ENCODE measurements around the gene MYH14.

DNA sequence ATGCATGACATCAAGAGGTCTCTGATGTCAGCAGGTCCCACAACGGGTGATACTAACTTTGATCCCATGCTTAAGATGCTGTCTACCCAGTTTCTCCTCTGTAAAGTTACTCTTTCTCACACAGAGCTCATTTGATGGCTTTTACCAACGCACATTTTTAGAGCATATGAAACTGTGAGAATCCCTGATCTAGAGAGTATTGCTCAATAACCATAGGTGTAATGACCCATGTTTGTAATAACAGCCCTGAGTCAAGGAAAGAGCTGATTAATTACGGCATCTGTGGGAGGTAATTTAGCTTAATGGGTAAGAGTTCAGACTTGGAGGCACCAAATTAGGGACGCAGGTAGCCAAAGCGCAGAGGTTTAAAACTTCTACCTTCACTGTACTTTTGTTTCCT is 22.3 kb upstream of the MYH14 start:
- TF ChIP-seq, protein P1, sequence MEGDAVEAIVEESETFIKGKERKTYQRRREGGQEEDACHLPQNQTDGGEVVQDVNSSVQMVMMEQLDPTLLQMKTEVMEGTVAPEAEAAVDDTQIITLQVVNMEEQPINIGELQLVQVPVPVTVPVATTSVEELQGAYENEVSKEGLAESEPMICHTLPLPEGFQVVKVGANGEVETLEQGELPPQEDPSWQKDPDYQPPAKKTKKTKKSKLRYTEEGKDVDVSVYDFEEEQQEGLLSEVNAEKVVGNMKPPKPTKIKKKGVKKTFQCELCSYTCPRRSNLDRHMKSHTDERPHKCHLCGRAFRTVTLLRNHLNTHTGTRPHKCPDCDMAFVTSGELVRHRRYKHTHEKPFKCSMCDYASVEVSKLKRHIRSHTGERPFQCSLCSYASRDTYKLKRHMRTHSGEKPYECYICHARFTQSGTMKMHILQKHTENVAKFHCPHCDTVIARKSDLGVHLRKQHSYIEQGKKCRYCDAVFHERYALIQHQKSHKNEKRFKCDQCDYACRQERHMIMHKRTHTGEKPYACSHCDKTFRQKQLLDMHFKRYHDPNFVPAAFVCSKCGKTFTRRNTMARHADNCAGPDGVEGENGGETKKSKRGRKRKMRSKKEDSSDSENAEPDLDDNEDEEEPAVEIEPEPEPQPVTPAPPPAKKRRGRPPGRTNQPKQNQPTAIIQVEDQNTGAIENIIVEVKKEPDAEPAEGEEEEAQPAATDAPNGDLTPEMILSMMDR (IDR thresholded peaks at IDR 0.05; ENCODE audit: low read depth, low read length): no peak
- TF ChIP-seq EZH2phosphoT487 (IDR thresholded peaks at IDR 0.05; ENCODE audit: low read depth): no peak
